HepG2 (cell line): ENCODE results near the gene KCNK7. TPM values are rescaled to one million over a fixed set of nuclear protein-coding genes. Genes with fewer than 3 reads are reported as not detected.
A peak's percentile ranks its signal among the peaks of the same experiment; 100 is the strongest.

Experiments used
- FOXO1 ChIP-seq: sonication (generic); formaldehyde crosslinking; IDR thresholded peaks from 2 replicates; pipeline ENCODE4 v1.4.0; 2020; ENCODE audit warnings: missing genetic modification reagents
- IKZF4 ChIP-seq: sonication (generic); formaldehyde crosslinking; IDR thresholded peaks from 2 replicates; pipeline ENCODE4 v1.5.1; 2020; ENCODE audit warnings: borderline replicate concordance, mild to moderate bottlenecking, low read depth, missing genetic modification reagents; ENCODE audit errors: not compliant biosample characterization
- IRF2 ChIP-seq: IDR thresholded peaks from 2 replicates; pipeline ENCODE4 v1.6.1; 2018; ENCODE audit warnings: missing genetic modification reagents, missing compliant biosample characterization
- MAF1 ChIP-seq: sonication (generic); formaldehyde crosslinking; IDR thresholded peaks from 2 replicates; pipeline ENCODE4 v1.5.0; 2020; ENCODE audit warnings: missing genetic modification reagents, borderline replicate concordance
- REXO4 ChIP-seq: sonication (generic); formaldehyde crosslinking; IDR thresholded peaks from 2 replicates; pipeline ENCODE4 v1.8.0; 2022; ENCODE audit warnings: missing genetic modification reagents, mild to moderate bottlenecking, borderline replicate concordance
- TMF1 ChIP-seq: sonication (generic); formaldehyde crosslinking; IDR thresholded peaks from 2 replicates; pipeline ENCODE4 v1.8.1; 2022; ENCODE audit warnings: low read depth, missing genetic modification reagents
- ZBTB7A ChIP-seq: sonication (generic); formaldehyde crosslinking; IDR thresholded peaks from 2 replicates; pipeline ENCODE4 v1.8.0; 2022; ENCODE audit warnings: mild to moderate bottlenecking, missing genetic modification reagents
- ZKSCAN5 ChIP-seq: sonication (generic); formaldehyde crosslinking; IDR thresholded peaks from 2 replicates; pipeline ENCODE4 v1.5.1; 2020; ENCODE audit warnings: mild to moderate bottlenecking, missing genetic modification reagents
- polyA plus RNA-seq, 8 experiments: library from polyadenylated mRNA; depleted of rRNA in 3 of 8; stranded (reverse) in 7 of 8; unstranded in 1 of 8; fragments of >200 nt; fragmentation: Illumina TruSeq in 4 of 8; extraction: Trizol in 4 of 8; gene quantifications; 2 replicates each; pipeline versions ENCODE4 v1.2.1 to v1.2.3, GENCODE V29; 2011 to 2016; ENCODE audit warnings: low read depth in 4 of 8, missing spikeins in 1 of 8, mixed read lengths in 1 of 8; ENCODE audit not compliant: insufficient read depth in 1 of 8
- total RNA-seq, 5 experiments: library from RNA; depleted of rRNA; stranded (reverse); fragments of >200 nt; fragmentation: Illumina TruSeq; extraction: Trizol; gene quantifications; 2 replicates each; pipeline ENCODE4 v1.2.3, GENCODE V29; 2016; ENCODE audit warnings: low read depth in 1 of 5
- TF ChIP-seq, protein P1 (sequence below): sonication (generic); formaldehyde crosslinking; IDR thresholded peaks from 2 replicates; pipeline ENCODE4 v1.8.0; 2022; ENCODE audit warnings: low read depth, missing genetic modification reagents
- TF ChIP-seq, protein P2 (sequence below), 2 experiments: IDR thresholded peaks; 2 replicates each; pipeline ENCODE4 v1.6.1; 2011 to 2012; ENCODE audit warnings: low read length in 2 of 2, borderline replicate concordance in 1 of 2, low read depth in 1 of 2, mild to moderate bottlenecking in 1 of 2, moderate library complexity in 1 of 2
- TF ChIP-seq, protein P3 (sequence below): sonication (generic); formaldehyde crosslinking; IDR thresholded peaks from 2 replicates; pipeline ENCODE4 v1.4.0; 2020; ENCODE audit warnings: missing genetic modification reagents
- TF ChIP-seq, protein P4 (sequence below): sonication (generic); formaldehyde crosslinking; IDR thresholded peaks from 2 replicates; pipeline ENCODE4 v1.9.0; 2022; ENCODE audit warnings: missing genetic modification reagents, mild to moderate bottlenecking, borderline replicate concordance
- TF ChIP-seq, protein P5 (sequence below): sonication (generic); formaldehyde crosslinking; IDR thresholded peaks from 2 replicates; pipeline ENCODE4 v1.4.0; 2020; ENCODE audit warnings: missing genetic modification reagents

Gene KCNK7
- total and polyA plus RNA-seq, 2 of the 13 experiments (the other 11 are each of a cell fraction or from before 2014, with no cell fraction given) = 0.11 TPM; not detected in 1

DNA sequence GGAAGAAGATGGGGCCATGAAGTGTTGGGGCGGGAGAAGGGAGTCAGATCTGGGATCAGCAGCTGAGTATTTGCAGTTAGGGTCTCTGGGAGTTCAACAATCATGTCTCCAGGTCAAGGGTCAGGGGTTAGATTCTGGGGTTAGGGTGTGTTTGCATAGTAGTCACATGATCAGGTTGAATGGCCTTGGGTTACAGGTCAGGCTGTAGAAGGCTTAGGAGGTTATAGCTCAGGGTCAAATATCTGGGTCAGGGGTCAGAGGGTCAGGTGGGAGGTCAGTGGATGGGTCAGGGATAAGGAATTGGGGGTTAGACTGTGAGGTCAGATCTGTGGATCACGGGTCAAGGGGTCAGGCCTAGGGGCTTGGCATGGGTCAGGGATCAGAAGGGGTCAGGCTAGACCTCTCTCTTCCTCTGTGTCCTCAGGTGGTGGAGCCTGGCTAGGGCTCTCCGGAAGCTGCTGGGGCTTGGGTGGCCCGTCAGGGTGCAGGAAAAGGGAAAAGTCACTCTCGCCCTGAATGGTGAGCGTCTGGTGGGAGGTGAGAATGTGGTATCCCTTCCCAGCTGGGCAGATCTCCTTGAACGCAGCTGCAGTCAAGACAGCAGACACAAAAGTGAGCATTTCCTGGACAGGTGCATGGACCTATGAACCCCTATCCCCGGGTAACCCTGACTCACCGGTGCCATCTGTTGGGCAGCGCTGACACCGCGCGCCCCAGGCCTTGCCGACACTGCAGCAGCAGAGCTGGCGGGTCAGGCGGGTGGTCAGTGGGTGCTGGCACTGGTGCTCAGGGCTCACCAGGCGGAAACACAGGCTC lies 43.8 kb downstream of the KCNK7 start (continued):
- TF ChIP-seq ZKSCAN5 (CRISPR knock-in tag) = peak; percentile 69; the same call in 1 of the 2 replicates
- 0 out of 2 replicates have a peak, but pooled peaks have one; percentile 15 for TF ChIP-seq FOXO1 (CRISPR knock-in tag)
- no peak for TF ChIP-seq MAF1 (CRISPR knock-in tag)
- no peak for TF ChIP-seq IRF2 (CRISPR knock-in tag)
- TF ChIP-seq, protein P1, sequence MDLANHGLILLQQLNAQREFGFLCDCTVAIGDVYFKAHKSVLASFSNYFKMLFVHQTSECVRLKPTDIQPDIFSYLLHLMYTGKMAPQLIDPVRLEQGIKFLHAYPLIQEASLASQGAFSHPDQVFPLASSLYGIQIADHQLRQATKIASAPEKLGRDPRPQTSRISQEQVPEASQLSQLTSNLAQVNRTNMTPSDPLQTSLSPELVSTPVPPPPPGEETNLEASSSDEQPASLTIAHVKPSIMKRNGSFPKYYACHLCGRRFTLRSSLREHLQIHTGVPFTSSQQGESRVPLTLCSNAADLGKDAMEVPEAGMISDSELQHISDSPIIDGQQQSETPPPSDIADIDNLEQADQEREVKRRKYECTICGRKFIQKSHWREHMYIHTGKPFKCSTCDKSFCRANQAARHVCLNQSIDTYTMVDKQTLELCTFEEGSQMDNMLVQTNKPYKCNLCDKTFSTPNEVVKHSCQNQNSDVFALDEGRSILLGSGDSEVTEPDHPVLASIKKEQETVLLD (CRISPR knock-in tag) = no peak
- TF ChIP-seq, protein P2, sequence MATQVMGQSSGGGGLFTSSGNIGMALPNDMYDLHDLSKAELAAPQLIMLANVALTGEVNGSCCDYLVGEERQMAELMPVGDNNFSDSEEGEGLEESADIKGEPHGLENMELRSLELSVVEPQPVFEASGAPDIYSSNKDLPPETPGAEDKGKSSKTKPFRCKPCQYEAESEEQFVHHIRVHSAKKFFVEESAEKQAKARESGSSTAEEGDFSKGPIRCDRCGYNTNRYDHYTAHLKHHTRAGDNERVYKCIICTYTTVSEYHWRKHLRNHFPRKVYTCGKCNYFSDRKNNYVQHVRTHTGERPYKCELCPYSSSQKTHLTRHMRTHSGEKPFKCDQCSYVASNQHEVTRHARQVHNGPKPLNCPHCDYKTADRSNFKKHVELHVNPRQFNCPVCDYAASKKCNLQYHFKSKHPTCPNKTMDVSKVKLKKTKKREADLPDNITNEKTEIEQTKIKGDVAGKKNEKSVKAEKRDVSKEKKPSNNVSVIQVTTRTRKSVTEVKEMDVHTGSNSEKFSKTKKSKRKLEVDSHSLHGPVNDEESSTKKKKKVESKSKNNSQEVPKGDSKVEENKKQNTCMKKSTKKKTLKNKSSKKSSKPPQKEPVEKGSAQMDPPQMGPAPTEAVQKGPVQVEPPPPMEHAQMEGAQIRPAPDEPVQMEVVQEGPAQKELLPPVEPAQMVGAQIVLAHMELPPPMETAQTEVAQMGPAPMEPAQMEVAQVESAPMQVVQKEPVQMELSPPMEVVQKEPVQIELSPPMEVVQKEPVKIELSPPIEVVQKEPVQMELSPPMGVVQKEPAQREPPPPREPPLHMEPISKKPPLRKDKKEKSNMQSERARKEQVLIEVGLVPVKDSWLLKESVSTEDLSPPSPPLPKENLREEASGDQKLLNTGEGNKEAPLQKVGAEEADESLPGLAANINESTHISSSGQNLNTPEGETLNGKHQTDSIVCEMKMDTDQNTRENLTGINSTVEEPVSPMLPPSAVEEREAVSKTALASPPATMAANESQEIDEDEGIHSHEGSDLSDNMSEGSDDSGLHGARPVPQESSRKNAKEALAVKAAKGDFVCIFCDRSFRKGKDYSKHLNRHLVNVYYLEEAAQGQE (IDR thresholded peaks at IDR 0.05; ENCODE audit: borderline replicate concordance in 1 of 2, low read depth in 1 of 2, low read length in 2 of 2) = no peak
- 0 out of 2 replicates have a peak, but pooled peaks have one; percentile 10 for TF ChIP-seq REXO4 (CRISPR knock-in tag)
- TF ChIP-seq, protein P3, sequence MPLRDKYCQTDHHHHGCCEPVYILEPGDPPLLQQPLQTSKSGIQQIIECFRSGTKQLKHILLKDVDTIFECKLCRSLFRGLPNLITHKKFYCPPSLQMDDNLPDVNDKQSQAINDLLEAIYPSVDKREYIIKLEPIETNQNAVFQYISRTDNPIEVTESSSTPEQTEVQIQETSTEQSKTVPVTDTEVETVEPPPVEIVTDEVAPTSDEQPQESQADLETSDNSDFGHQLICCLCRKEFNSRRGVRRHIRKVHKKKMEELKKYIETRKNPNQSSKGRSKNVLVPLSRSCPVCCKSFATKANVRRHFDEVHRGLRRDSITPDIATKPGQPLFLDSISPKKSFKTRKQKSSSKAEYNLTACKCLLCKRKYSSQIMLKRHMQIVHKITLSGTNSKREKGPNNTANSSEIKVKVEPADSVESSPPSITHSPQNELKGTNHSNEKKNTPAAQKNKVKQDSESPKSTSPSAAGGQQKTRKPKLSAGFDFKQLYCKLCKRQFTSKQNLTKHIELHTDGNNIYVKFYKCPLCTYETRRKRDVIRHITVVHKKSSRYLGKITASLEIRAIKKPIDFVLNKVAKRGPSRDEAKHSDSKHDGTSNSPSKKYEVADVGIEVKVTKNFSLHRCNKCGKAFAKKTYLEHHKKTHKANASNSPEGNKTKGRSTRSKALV = no peak
- peak; percentile 74; the same call in 1 of the 2 replicates for TF ChIP-seq ZBTB7A (CRISPR knock-in tag)
- TF ChIP-seq, protein P4, sequence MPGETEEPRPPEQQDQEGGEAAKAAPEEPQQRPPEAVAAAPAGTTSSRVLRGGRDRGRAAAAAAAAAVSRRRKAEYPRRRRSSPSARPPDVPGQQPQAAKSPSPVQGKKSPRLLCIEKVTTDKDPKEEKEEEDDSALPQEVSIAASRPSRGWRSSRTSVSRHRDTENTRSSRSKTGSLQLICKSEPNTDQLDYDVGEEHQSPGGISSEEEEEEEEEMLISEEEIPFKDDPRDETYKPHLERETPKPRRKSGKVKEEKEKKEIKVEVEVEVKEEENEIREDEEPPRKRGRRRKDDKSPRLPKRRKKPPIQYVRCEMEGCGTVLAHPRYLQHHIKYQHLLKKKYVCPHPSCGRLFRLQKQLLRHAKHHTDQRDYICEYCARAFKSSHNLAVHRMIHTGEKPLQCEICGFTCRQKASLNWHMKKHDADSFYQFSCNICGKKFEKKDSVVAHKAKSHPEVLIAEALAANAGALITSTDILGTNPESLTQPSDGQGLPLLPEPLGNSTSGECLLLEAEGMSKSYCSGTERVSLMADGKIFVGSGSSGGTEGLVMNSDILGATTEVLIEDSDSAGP = peak; percentile 48; the same call in 1 of the 2 replicates
- no peak for TF ChIP-seq IKZF4 (CRISPR knock-in tag)
- no peak for TF ChIP-seq TMF1 (CRISPR knock-in tag)
- TF ChIP-seq, protein P5, sequence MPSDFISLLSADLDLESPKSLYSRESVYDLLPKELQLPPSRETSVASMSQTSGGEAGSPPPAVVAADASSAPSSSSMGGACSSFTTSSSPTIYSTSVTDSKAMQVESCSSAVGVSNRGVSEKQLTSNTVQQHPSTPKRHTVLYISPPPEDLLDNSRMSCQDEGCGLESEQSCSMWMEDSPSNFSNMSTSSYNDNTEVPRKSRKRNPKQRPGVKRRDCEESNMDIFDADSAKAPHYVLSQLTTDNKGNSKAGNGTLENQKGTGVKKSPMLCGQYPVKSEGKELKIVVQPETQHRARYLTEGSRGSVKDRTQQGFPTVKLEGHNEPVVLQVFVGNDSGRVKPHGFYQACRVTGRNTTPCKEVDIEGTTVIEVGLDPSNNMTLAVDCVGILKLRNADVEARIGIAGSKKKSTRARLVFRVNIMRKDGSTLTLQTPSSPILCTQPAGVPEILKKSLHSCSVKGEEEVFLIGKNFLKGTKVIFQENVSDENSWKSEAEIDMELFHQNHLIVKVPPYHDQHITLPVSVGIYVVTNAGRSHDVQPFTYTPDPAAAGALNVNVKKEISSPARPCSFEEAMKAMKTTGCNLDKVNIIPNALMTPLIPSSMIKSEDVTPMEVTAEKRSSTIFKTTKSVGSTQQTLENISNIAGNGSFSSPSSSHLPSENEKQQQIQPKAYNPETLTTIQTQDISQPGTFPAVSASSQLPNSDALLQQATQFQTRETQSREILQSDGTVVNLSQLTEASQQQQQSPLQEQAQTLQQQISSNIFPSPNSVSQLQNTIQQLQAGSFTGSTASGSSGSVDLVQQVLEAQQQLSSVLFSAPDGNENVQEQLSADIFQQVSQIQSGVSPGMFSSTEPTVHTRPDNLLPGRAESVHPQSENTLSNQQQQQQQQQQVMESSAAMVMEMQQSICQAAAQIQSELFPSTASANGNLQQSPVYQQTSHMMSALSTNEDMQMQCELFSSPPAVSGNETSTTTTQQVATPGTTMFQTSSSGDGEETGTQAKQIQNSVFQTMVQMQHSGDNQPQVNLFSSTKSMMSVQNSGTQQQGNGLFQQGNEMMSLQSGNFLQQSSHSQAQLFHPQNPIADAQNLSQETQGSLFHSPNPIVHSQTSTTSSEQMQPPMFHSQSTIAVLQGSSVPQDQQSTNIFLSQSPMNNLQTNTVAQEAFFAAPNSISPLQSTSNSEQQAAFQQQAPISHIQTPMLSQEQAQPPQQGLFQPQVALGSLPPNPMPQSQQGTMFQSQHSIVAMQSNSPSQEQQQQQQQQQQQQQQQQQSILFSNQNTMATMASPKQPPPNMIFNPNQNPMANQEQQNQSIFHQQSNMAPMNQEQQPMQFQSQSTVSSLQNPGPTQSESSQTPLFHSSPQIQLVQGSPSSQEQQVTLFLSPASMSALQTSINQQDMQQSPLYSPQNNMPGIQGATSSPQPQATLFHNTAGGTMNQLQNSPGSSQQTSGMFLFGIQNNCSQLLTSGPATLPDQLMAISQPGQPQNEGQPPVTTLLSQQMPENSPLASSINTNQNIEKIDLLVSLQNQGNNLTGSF (CRISPR knock-in tag) = no peak
